ENCODE results near the gene TCF7. TPM values are rescaled to one million over a fixed set of nuclear protein-coding genes. Genes with fewer than 3 reads are reported as not detected.

The TCF7 gene
- total and polyA plus RNA-seq, 2 of the 13 experiments (the other 11 are each of a cell fraction or from before 2014, with no cell fraction given) = 6.3 to 6.8 TPM

GRCh38 chr5:134176511-134177368, 62.3 kb downstream of the TCF7 start, which contains the start of gene SKP1 (continued):
- TF ChIP-seq SMARCC2 (IDR thresholded peaks at IDR 0.05) = no peak
- TF ChIP-seq HMG20B (CRISPR knock-in tag; conservative IDR thresholded peaks at IDR 0.05) = no peak
- TF ChIP-seq MED8 (CRISPR knock-in tag; IDR thresholded peaks at IDR 0.05; ENCODE audit: insufficient replicate concordance) = peak; percentile 70
- TF ChIP-seq, protein P1, sequence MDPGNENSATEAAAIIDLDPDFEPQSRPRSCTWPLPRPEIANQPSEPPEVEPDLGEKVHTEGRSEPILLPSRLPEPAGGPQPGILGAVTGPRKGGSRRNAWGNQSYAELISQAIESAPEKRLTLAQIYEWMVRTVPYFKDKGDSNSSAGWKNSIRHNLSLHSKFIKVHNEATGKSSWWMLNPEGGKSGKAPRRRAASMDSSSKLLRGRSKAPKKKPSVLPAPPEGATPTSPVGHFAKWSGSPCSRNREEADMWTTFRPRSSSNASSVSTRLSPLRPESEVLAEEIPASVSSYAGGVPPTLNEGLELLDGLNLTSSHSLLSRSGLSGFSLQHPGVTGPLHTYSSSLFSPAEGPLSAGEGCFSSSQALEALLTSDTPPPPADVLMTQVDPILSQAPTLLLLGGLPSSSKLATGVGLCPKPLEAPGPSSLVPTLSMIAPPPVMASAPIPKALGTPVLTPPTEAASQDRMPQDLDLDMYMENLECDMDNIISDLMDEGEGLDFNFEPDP (CRISPR knock-in tag; conservative IDR thresholded peaks at IDR 0.05) = peak; percentile 89; the same call in 1 of the 2 replicates
- TF ChIP-seq EEA1 (CRISPR knock-in tag; IDR thresholded peaks at IDR 0.05; ENCODE audit: borderline replicate concordance) = no peak
- TF ChIP-seq ZNF10 (CRISPR knock-in tag; IDR thresholded peaks at IDR 0.05; ENCODE audit: borderline replicate concordance, low read depth) = no peak
- TF ChIP-seq SP2 (CRISPR knock-in tag; IDR thresholded peaks at IDR 0.05) = no peak
- TF ChIP-seq ZNF687 (CRISPR knock-in tag; IDR thresholded peaks at IDR 0.05) = peak; percentile 89
- 0 out of 2 replicates have a peak, but pooled peaks have one; percentile 72 for TF ChIP-seq ZNF34 (CRISPR knock-in tag; IDR thresholded peaks at IDR 0.05; ENCODE audit: borderline replicate concordance)
- peak; percentile 84 for TF ChIP-seq SALL1 (CRISPR knock-in tag; IDR thresholded peaks at IDR 0.05)
- no peak for TF ChIP-seq ZNF432 (CRISPR knock-in tag; IDR thresholded peaks at IDR 0.05; ENCODE audit: borderline replicate concordance)
- no peak for TF ChIP-seq EZH2 (conservative IDR thresholded peaks at IDR 0.05; ENCODE audit: low read depth, low read length)
- no peak for TF ChIP-seq ZNF207 (IDR thresholded peaks at IDR 0.05; ENCODE audit: borderline replicate concordance)
- TF ChIP-seq MEF2D (CRISPR knock-in tag; IDR thresholded peaks at IDR 0.05) = no peak
- TF ChIP-seq CREM (IDR thresholded peaks at IDR 0.05) = no peak
- no peak for TF ChIP-seq CREM (CRISPR knock-in tag; IDR thresholded peaks at IDR 0.05)
- TF ChIP-seq, protein P2, sequence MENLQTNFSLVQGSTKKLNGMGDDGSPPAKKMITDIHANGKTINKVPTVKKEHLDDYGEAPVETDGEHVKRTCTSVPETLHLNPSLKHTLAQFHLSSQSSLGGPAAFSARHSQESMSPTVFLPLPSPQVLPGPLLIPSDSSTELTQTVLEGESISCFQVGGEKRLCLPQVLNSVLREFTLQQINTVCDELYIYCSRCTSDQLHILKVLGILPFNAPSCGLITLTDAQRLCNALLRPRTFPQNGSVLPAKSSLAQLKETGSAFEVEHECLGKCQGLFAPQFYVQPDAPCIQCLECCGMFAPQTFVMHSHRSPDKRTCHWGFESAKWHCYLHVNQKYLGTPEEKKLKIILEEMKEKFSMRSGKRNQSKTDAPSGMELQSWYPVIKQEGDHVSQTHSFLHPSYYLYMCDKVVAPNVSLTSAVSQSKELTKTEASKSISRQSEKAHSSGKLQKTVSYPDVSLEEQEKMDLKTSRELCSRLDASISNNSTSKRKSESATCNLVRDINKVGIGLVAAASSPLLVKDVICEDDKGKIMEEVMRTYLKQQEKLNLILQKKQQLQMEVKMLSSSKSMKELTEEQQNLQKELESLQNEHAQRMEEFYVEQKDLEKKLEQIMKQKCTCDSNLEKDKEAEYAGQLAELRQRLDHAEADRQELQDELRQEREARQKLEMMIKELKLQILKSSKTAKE (CRISPR knock-in tag; IDR thresholded peaks at IDR 0.05; ENCODE audit: borderline replicate concordance) = no peak; the same call in 1 of the 2 replicates
- no peak for TF ChIP-seq MAFK (conservative IDR thresholded peaks at IDR 0.05 in 1 of 2, IDR thresholded peaks at IDR 0.05 in 1 of 2; ENCODE audit: low read length in 2 of 2)
- no peak for TF ChIP-seq ZEB1 (IDR thresholded peaks at IDR 0.05; ENCODE audit: insufficient replicate concordance, low read depth)
- no peak for TF ChIP-seq ZNF615 (CRISPR knock-in tag; IDR thresholded peaks at IDR 0.05; ENCODE audit: borderline replicate concordance)
- TF ChIP-seq SIN3A (IDR thresholded peaks at IDR 0.05; ENCODE audit: borderline replicate concordance, low read depth, low read length) = peak; percentile 49
- no peak for TF ChIP-seq ELF1 (CRISPR knock-in tag; IDR thresholded peaks at IDR 0.05)

Measured in HepG2 (cell line).